GM18907 (cell line): ENCODE measurements around the gene ARHGEF16.

Experiments used
- ATAC-seq: cut with Tn5 transposase; IDR thresholded peaks from one replicate; pipeline ENCODE4 v1.9.1; 2021; ENCODE audit warnings: mild to moderate bottlenecking, moderate library complexity; ENCODE audit not compliant: unreplicated experiment

Gene ARHGEF16

GRCh38 chr1:3515272-3515671 is 60.8 kb downstream of the ARHGEF16 start:
- ATAC-seq, result no peak

- ATAC-seq, result no peak
These were observed 61.5 kb downstream of the ARHGEF16 start for GRCh38 chr1:3515774-3516480.

DNA sequence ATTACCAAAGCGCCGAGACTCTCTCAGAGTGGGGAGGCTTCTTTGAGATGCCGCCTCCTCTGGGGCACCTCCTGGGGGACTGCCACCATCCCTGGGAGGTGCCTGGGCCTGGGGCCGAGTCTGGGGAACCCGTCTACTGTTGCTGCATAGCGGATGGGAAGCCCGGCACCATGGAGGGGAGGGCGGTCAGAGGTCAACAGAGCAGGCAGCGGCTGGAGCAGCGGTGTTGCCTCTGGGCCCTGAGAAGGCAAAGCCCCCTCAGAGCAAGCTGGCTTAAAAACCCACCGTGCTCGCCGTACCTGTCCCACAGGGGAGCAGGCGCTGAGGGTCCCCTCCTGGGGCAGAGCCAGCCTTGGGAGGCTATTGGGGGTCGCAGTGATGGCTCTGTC is 62.0 kb downstream of the ARHGEF16 start:
- no peak for ATAC-seq

DNA sequence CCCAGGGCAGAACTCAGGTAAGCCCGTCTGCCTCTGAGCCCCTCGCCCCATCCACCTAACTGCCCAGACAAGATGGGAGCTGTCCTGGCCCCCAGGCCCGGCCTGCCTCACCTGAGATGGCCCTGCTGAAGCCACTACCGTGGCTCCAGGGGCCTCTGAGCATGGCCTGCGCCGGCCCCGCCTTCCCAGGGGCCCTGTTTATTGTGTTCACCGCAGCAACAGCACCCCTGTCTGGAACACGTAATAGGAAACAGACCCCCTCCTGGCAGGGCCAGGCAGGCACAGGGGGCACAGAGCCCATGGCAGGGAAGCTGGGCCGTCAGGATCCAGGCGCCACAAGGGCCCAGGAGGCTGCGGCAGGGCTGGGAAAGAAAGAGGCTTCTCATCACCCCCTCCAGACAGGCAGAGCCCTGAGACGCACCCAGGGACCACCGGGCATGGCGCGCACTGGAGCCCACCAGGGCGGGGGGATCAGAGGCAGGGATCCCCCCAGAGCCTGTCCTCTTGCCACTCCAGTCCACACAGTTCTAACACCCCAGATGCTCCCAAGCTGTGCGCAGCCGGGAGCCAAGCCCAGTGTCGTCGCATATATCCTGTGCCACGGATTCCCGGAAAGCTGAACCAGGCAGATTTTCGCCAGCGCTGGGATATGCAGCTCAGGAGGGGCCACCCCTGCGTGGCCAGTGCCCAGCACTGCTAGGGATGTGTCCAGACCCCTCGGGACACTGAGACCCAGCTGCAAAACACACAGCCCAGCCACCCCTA is 62.6 kb downstream of the ARHGEF16 start:
- ATAC-seq, result no peak

- no peak for ATAC-seq
These were observed 63.8 kb downstream of the ARHGEF16 start for GRCh38 chr1:3518256-3518655.

GRCh38 chr1:3518756-3519155 is 64.3 kb downstream of the ARHGEF16 start:
- no peak for ATAC-seq

DNA sequence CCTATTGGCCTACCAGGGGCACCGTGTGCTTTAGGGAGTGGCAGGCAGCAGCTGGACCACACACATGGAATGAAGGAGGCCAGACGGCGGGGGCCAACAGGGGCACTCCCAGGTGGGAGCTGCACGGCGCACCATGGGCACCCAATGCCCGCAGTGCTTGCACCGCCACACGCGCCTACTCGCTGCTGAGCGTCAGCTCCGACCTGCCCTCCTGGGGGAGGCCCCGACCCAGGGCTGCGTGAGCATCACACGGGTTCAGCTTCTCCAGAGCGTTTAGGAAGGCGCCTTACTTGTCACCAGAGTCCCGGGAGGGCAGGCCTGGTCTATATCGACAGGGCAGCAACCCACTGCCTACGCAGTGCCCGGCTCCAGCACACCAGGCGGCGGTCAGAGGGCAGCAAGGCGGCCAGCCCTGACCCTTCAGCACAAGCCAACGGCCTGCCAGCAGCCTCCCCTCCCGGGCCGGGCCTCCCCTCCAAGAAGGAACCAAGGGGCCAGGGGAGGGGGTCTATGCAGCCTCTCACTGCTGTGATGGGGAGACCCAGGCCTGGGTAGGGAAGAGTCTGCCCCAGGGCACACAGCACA is 64.9 kb downstream of the ARHGEF16 start:
- ATAC-seq, result no peak

- ATAC-seq, result no peak
These were observed 66.2 kb downstream of the ARHGEF16 start for GRCh38 chr1:3520419-3521378.

DNA sequence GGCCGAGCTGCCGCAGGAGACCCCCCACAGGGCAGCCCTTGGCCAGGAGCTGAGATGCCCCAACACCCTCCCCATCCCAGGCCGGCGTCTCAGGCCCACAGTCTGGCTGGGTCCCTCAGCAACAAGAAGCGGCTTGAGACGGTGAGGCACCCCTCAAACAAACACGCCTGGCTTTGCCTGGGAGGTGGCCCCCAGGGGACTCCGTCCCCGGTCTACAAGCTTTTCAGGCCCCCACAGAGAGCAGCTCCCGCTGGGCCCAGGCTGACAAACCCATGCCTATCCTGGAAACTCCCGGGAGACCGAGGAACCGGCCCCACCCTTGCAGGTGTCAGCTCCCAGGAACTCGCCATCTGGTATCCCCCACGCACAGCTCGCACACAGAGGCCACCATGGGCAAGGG is 67.0 kb downstream of the ARHGEF16 start:
- ATAC-seq, result no peak

- ATAC-seq, result no peak
These were observed 67.6 kb downstream of the ARHGEF16 start for GRCh38 chr1:3522112-3522511.

DNA sequence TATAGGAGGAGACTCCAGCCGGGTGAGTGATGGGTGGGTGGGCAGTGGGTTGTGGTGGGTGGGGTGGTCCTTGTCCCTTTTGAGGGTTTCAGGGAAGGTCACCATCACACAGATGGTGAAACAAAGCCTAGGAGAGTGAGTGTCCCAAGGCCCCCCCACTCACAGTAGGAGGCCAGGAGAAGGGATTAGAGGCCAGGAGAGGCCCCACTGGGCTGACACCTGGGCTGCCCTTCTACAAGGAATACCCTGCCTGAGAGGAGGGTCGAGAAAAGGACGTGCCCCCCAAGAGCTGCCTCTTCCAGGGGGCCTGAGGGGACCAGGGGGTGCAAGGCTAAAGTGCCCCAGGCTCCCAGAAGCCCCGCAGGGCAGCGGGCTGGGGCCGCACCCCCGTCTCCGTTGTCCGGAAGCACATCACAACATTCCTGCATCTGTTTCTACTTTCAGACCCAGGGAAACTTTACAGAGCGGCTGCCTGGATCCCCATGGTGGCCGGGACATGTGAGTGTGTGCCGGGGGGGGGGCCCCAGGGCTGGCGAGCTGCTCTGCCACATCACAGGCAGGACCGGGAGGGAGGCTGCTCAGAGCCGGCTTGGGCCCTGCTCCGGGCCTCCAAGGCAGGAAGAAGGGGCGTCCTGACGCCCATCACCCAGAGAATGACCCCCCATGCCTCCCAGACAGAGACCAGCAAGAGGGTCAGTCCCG is 68.2 kb downstream of the ARHGEF16 start:
- no peak for ATAC-seq

DNA sequence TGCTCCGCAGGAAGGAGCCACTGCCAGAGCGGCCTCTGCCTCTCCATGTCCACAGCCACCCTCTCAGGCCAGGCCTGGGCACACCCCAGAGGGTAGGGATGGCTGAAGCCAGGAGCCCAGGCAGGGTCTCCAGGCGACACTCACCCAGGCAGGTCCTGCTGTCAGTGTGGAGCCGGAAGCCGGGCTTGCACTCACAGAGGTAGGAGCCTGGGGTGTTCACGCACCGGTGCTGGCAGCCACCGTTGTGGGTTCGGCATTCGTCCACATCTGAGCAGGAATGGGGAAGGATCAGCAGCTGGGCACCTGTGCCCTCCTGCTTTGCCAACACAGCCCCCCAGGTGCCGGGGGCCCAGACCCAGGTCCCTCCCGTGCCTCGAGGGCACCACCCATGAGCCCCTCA is 69.5 kb downstream of the ARHGEF16 start:
- no peak for ATAC-seq

DNA sequence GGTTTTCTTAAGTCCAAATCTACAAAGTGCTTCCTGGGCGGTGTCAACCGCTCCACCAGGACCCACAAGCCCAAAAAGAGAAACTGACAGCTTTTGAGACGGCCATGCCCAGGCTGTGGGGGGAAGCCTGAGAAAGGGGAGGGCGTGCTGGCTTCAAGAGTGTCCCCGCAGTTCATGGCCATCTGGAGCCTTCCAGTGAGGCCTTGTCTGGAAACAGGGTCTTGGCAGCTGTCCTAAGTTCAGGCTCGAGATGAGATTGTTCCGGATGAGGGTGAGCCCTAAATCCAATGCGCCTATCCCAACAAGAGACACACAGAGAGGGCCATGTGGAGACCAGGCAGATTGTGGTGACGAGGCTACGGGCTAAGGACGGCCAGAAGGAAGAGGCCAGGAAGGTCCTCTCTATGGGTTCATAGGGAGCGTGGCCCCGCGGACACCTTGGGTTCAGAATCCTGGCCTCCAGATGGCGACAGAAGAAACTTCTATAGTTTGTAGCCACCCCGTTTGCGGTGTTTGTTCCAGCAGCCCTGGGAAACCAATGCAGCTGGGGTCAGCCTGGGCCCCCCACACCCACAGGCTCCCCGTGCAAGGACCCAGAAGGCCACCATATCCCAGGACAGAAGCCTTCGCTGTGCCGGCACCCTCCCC is 70.2 kb downstream of the ARHGEF16 start:
- no peak for ATAC-seq

- no peak for ATAC-seq
These were observed 71.4 kb downstream of the ARHGEF16 start for GRCh38 chr1:3525551-3526482.

DNA sequence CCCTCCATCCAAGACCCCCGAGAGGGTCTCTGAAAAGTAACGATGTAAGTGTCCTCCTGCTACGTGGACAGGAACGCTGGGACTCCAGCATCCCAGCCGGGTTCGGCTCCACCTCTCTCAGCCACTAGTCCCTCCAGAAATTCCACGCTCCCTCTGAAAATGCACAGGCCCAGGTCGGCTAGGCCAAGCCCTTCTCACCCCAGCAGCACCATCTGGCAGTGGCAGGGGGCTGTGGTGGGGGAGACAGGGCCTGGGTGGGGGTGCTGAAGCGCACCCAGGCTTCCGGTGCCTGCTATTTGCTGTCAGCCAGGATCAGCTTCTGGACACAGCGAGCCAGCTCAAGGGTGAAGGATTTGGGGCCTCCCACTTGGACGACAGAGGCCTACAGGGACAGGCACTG is 73.3 kb downstream of the ARHGEF16 start:
- no peak for ATAC-seq

DNA sequence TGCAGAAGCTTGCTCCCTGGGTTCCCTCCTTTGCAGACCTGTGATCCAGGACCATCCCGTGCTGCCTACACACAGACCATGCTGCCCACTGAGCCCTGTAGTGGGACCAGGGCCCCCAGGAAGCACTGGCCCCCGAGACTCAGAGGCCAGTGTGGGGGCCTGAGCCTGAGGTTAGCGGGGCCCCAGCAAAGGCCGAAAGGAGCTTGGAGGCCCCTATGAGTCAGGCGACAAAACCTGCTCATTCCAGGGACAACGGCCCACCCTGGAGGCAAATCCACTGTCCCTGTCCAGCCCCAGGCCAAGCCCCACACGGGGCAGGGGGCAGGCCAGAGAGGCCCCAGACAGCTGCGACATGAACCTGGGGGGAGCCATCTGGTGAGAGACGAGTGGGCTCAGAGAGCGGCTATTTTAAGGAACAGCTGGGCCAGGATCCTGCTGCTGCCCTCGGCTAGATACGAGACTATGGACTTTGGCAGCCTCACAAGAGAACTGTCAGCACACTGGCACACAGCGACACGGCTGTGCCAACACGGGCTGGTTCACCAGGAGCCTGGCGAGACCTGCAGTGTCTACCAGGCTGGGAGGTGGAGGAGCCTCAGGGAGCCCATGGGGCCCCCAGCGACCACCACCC is 74.7 kb downstream of the ARHGEF16 start:
- no peak for ATAC-seq

GRCh38 chr1:3530086-3530925 is 75.8 kb downstream of the ARHGEF16 start:
- no peak for ATAC-seq
